Daoy (cell line): ENCODE measurements around the gene TMEM14B. TPM values are rescaled to one million over a fixed set of nuclear protein-coding genes. Genes with fewer than 3 reads are reported as not detected.
"Not testable (repeated sequence)": the region's sequence is repeated elsewhere in the genome, so short reads cannot be mapped to it uniquely, and the experiment has no call there.

ENCODE experiments used
- DNase-seq: peaks from one replicate; pipeline ENCODE4 v3.0.0-alpha.2; 2015; ENCODE audit warnings: low read depth
- total RNA-seq: library from RNA; depleted of rRNA; stranded (reverse); fragments of >200 nt; shearing (Covaris generic); gene quantifications from 2 replicates; pipeline ENCODE4 v1.2.3, GENCODE V29; 2014

TMEM14B gene
- total RNA-seq, 1 experiment from 2014 or later = 153 TPM

- DNase-seq = no peak
These were observed 722 bp upstream of the TMEM14B start for GRCh38 chr6:10746915-10747250.

- DNase-seq = no peak
These were observed 2.1 kb downstream of the TMEM14B start for GRCh38 chr6:10749734-10750133.

- not testable (repeated sequence) for DNase-seq
These were observed 3.0 kb downstream of the TMEM14B start for GRCh38 chr6:10750568-10750967.

GRCh38 chr6:10751757-10752156, 4.2 kb downstream of the TMEM14B start:
- not testable (repeated sequence) for DNase-seq

- no peak for DNase-seq
These were observed 8.5 kb downstream of the TMEM14B start for GRCh38 chr6:10756085-10756484.

- peak; percentile 92 for DNase-seq
These were observed 11.8 kb downstream of the TMEM14B start for GRCh38 chr6:10759312-10759839.

- peak; percentile 97 for DNase-seq
These were observed 12.3 kb downstream of the TMEM14B start for GRCh38 chr6:10759884-10760329.

GRCh38 chr6:10763006-10763405, 15.4 kb downstream of the TMEM14B start:
- no peak for DNase-seq

- no peak for DNase-seq
These were observed 21.8 kb downstream of the TMEM14B start for GRCh38 chr6:10769419-10769818.

GRCh38 chr6:10771371-10771894, 23.8 kb downstream of the TMEM14B start:
- DNase-seq = no peak

GRCh38 chr6:10778230-10778629, 30.6 kb downstream of the TMEM14B start:
- DNase-seq = no peak

- DNase-seq = no peak
These were observed 31.5 kb downstream of the TMEM14B start for GRCh38 chr6:10779076-10779475.

GRCh38 chr6:10791673-10792072, 44.1 kb downstream of the TMEM14B start:
- DNase-seq = no peak

- DNase-seq = no peak
These were observed 44.5 kb downstream of the TMEM14B start for GRCh38 chr6:10792101-10792500.

- no peak for DNase-seq
These were observed 45.4 kb downstream of the TMEM14B start for GRCh38 chr6:10793035-10793434.

- no peak for DNase-seq
These were observed 46.1 kb downstream of the TMEM14B start for GRCh38 chr6:10793695-10794094.

- DNase-seq = no peak
These were observed 46.6 kb downstream of the TMEM14B start for GRCh38 chr6:10794239-10794638.

- peak; percentile 54 for DNase-seq
These were observed 53.2 kb downstream of the TMEM14B start for GRCh38 chr6:10800810-10801209.

- DNase-seq = peak; percentile 75
These were observed 53.7 kb downstream of the TMEM14B start for GRCh38 chr6:10801224-10801848.
